Prostate gland (tissue), 2 donors: ENCODE results near the gene SCN1B.
"Not testable (repeated sequence)": the region's sequence is repeated elsewhere in the genome, so short reads cannot be mapped to it uniquely, and the experiment has no call there.

ENCODE experiments used
- POLR2A ChIP-seq: fragments of 450-650 bp; IDR thresholded peaks from one replicate; pipeline ENCODE4 v1.6.1; 2016; ENCODE audit warnings: antibody characterized with exemption, mild to moderate bottlenecking
- TF ChIP-seq, protein P1 (sequence below), 4 experiments: fragments of 200-600 bp in 2 of 4; fragments of 450-650 bp in 2 of 4; sonication (generic) in 2 of 4; IDR thresholded peaks; 1 replicate in 3 of 4; 2 replicates in 1 of 4; pipeline ENCODE4 v1.5.1; 2016 to 2019; ENCODE audit warnings: antibody characterized with exemption in 4 of 4, mild to moderate bottlenecking in 2 of 4, moderate library complexity in 2 of 4

DNA sequence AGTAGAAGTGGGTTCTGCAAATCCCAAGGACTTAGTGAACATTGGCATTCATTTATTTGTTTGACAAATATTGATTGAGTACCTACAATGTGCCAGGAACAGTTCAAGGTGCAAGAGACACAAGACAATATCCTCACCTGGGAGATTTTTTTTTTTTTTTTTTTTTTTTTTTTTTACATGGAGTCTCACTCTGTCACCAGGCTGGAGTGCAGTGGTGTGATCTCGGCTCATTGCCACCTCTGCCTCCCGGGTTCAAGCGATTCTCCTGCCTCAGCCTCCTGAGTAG is 1.7 kb upstream of the SCN1B start:
- TF ChIP-seq, protein P1, sequence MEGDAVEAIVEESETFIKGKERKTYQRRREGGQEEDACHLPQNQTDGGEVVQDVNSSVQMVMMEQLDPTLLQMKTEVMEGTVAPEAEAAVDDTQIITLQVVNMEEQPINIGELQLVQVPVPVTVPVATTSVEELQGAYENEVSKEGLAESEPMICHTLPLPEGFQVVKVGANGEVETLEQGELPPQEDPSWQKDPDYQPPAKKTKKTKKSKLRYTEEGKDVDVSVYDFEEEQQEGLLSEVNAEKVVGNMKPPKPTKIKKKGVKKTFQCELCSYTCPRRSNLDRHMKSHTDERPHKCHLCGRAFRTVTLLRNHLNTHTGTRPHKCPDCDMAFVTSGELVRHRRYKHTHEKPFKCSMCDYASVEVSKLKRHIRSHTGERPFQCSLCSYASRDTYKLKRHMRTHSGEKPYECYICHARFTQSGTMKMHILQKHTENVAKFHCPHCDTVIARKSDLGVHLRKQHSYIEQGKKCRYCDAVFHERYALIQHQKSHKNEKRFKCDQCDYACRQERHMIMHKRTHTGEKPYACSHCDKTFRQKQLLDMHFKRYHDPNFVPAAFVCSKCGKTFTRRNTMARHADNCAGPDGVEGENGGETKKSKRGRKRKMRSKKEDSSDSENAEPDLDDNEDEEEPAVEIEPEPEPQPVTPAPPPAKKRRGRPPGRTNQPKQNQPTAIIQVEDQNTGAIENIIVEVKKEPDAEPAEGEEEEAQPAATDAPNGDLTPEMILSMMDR (IDR thresholded peaks at IDR 0.05), result not testable (repeated sequence)
- TF ChIP-seq POLR2A, result not testable (repeated sequence)
